Aorta (tissue), 5 donors: ENCODE measurements around the gene MCM10. TPM values are rescaled to one million over a fixed set of nuclear protein-coding genes. Genes with fewer than 3 reads are reported as not detected.

Source experiments
- ATAC-seq: fragments of 200-7000 bp; cut with Tn5 transposase; one replicate; pipeline ENCODE4 v1.9.1; 2022; ENCODE audit warnings: moderate library complexity; ENCODE audit not compliant: low FRiP score
- DNase-seq, 2 donors: peaks; one replicate each; pipeline ENCODE4 v3.0.0-alpha.2; 2020
- H3K27ac ChIP-seq, 2 donors: one replicate each; pipeline ENCODE4 v1.5.1; 2013; ENCODE audit warnings: low read length in 2 of 2, mild to moderate bottlenecking in 2 of 2, moderate library complexity in 2 of 2, control low read depth in 1 of 2, inconsistent platforms in 1 of 2, low read depth in 1 of 2
- H3K27me3 ChIP-seq, 2 donors: one replicate each; pipeline ENCODE4 v1.6.1; 2013; ENCODE audit warnings: control low read depth in 1 of 2, low read length in 1 of 2, mild to moderate bottlenecking in 1 of 2, moderate library complexity in 1 of 2; ENCODE audit not compliant: insufficient read depth in 2 of 2, control insufficient read depth in 1 of 2
- H3K36me3 ChIP-seq, 2 donors: one replicate each; pipeline ENCODE4 v1.6.1; 2013; ENCODE audit warnings: control low read depth in 1 of 2, low read length in 1 of 2, mild to moderate bottlenecking in 1 of 2; ENCODE audit not compliant: insufficient read depth in 2 of 2, control insufficient read depth in 1 of 2
- H3K4me1 ChIP-seq, 2 donors: one replicate each; pipeline ENCODE4 v1.6.1; 2013; ENCODE audit warnings: low read length in 2 of 2, control low read depth in 1 of 2, mild to moderate bottlenecking in 1 of 2, moderate library complexity in 1 of 2; ENCODE audit not compliant: insufficient read depth in 2 of 2, control insufficient read depth in 1 of 2
- H3K4me3 ChIP-seq, 2 donors: one replicate each; pipeline ENCODE4 v1.5.1; 2013; ENCODE audit warnings: low read length in 2 of 2, control low read depth in 1 of 2, mild to moderate bottlenecking in 1 of 2
- H3K9me3 ChIP-seq: one replicate; pipeline ENCODE4 v1.6.1; 2013; ENCODE audit warnings: mild to moderate bottlenecking, low read length; ENCODE audit not compliant: control insufficient read depth
- WGBS, 2 donors: extraction: QIAGEN DNeasy Blood & Tissue Kit; methylation state at CpG; one replicate each; pipeline ENCODE4 v1.1.7; 2013; 5-methylcytosine and 5-hydroxymethylcytosine counted together
- intact Hi-C, 2 donors: fragments of 100-400 bp; cut with DNase I; formaldehyde crosslinking; loops; one replicate each; pipeline versions ENCODE4 v1.14.2 to v1.15.0; 2022
- polyA plus RNA-seq, 2 donors: library from polyadenylated mRNA; stranded (reverse); fragments of 200-250 nt; gene quantifications; one replicate each; pipeline ENCODE4 v1.2.3, GENCODE V29; 2013
- total RNA-seq, 2 donors: library from RNA; stranded (reverse); fragmentation: NEBNext Ultra II Directional; extraction: Animal tissue kit (Norgen Biotek cat#: 25700); gene quantifications; one replicate each; pipeline ENCODE4 v1.2.1, GENCODE V29; 2021
- donor health status: healthy with polysubstance abuse.
- donor health status: Bipolar disorder and iron deficiency.
- donor health status: DM: no; HTN: no; CAD: no.
- donor health status: DM: no; HTN: no; CAD: no.
- donor health status: DM: yes; HTN: yes; CAD: no.

Gene MCM10
- total and polyA plus RNA-seq, 4 donors = 0.13 to 0.81 (median 0.78) TPM; not detected in 1

GRCh38 chr10:13193637-13194036, 32.3 kb downstream of the MCM10 start:
- DNase-seq (no peak), ATAC-seq (no peak)
- 69 to 76% methylated on average over 7 of the region's 7 CpGs for WGBS, 2 donors
- Histone ChIP-seq H3K36me3 (no peaks in the 10 kb centered on the region), H3K27ac (no peak overlapping the region), H3K9me3 (no peaks in the 10 kb centered on the region), H3K4me3 (no peak overlapping the region), H3K4me1 (no peaks in the 10 kb centered on the region), H3K27me3 (no peaks in the 10 kb centered on the region)
- intact Hi-C loops = no loop called here

- Histone ChIP-seq H3K4me1 (no peaks in the 10 kb centered on the region), H3K27me3 (no peaks in the 10 kb centered on the region), H3K27ac (no peak overlapping the region), H3K4me3 (no peak overlapping the region), H3K9me3 (no peaks in the 10 kb centered on the region), H3K36me3 (no peaks in the 10 kb centered on the region)
- no peak for DNase-seq
- ATAC-seq = no peak
- 92 to 94% methylated on average over 6 of the region's 6 CpGs for WGBS, 2 donors
- intact Hi-C loops = no loop called here
These were observed 33.7 kb downstream of the MCM10 start for GRCh38 chr10:13195016-13195415.

- ATAC-seq (no peak), DNase-seq (no peak)
- Histone ChIP-seq H3K4me1 (no peaks in the 10 kb centered on the region), H3K27ac (no peak overlapping the region), H3K36me3 (no peaks in the 10 kb centered on the region), H3K4me3 (no peak overlapping the region), H3K9me3 (no peaks in the 10 kb centered on the region), H3K27me3 (no peaks in the 10 kb centered on the region)
- intact Hi-C loops = no loop called here
- WGBS, 2 donors = 84 to 87% methylated on average over 6 of the region's 6 CpGs
These were observed 39.8 kb downstream of the MCM10 start for GRCh38 chr10:13201132-13201531.

GRCh38 chr10:13206091-13206490, 44.7 kb downstream of the MCM10 start:
- Histone ChIP-seq H3K36me3 (no peaks in the 10 kb centered on the region), H3K27ac (no peak overlapping the region), H3K27me3 (no peaks in the 10 kb centered on the region), H3K9me3 (no peaks in the 10 kb centered on the region), H3K4me3 (no peak overlapping the region), H3K4me1 (no peaks in the 10 kb centered on the region)
- ATAC-seq (no peak), DNase-seq (no peak)
- intact Hi-C loops = loop anchor here in 1 of 2 donors (5.0 kb wide), 1 partner anchor 71 kb away; no protein-coding TSS in a partner anchor
- 83 to 86% methylated on average over 9 of the region's 9 CpGs for WGBS, 2 donors

- DNase-seq (no peak), ATAC-seq (no peak)
- 60 to 69% methylated on average over 5 of the region's 5 CpGs for WGBS, 2 donors
- Histone ChIP-seq H3K36me3 (no peaks in the 10 kb centered on the region), H3K9me3 (no peaks in the 10 kb centered on the region), H3K27ac (no peak overlapping the region), H3K4me1 (no peaks in the 10 kb centered on the region), H3K27me3 (no peaks in the 10 kb centered on the region), H3K4me3 (no peak overlapping the region)
- intact Hi-C loops = loop anchor here in 1 of 2 donors (5.0 kb wide), 1 partner anchor 71 kb away; no protein-coding TSS in a partner anchor
These were observed 45.4 kb downstream of the MCM10 start for GRCh38 chr10:13206546-13207443.

GRCh38 chr10:13213163-13213562, 51.8 kb downstream of the MCM10 start:
- WGBS, 2 donors = 82 to 92% methylated on average over 7 of the region's 7 CpGs
- intact Hi-C loops = no loop called here
- DNase-seq = no peak
- H3K27ac ChIP-seq = no peak overlapping the region
- no peaks in the 10 kb centered on the region for H3K4me1 ChIP-seq
- H3K36me3 ChIP-seq = no peaks in the 10 kb centered on the region
- no peaks in the 10 kb centered on the region for H3K27me3 ChIP-seq
- no peaks in the 10 kb centered on the region for H3K9me3 ChIP-seq
- no peak overlapping the region for H3K4me3 ChIP-seq
- no peak for ATAC-seq

- Histone ChIP-seq H3K4me1 (no peaks in the 10 kb centered on the region), H3K27ac (no peak overlapping the region), H3K36me3 (no peaks in the 10 kb centered on the region), H3K4me3 (no peak overlapping the region), H3K27me3 (no peaks in the 10 kb centered on the region), H3K9me3 (no peaks in the 10 kb centered on the region)
- ATAC-seq = no peak
- WGBS, 2 donors = 94 to 97% methylated on average over 4 of the region's 4 CpGs
- intact Hi-C loops = no loop called here
- DNase-seq = no peak
These were observed 57.5 kb downstream of the MCM10 start for GRCh38 chr10:13218878-13219277.

- Histone ChIP-seq H3K4me1 (no peaks in the 10 kb centered on the region), H3K27ac (no peak overlapping the region), H3K4me3 (no peak overlapping the region), H3K9me3 (no peaks in the 10 kb centered on the region), H3K36me3 (no peaks in the 10 kb centered on the region), H3K27me3 (no peaks in the 10 kb centered on the region)
- DNase-seq (no peak), ATAC-seq (no peak)
- intact Hi-C loops = no loop called here
- 55 to 65% methylated on average over 12 of the region's 12 CpGs for WGBS, 2 donors
These were observed 58.6 kb downstream of the MCM10 start for GRCh38 chr10:13219685-13220670.
